ENCODE measurements around the gene GPR12. TPM values are rescaled to one million over a fixed set of nuclear protein-coding genes. Genes with fewer than 3 reads are reported as not detected.
A peak's percentile ranks its signal among the peaks of the same experiment; 100 is the strongest.

GPR12 gene
- total and polyA plus RNA-seq, 2 experiments from 2014 or later = 0.13 TPM; not detected in 1

- peaks cover 6% of the 10 kb centered on the region for H3K27me3 Mint-ChIP-seq (ENCODE audit: insufficient read depth, low read depth, poor library complexity)
- peaks cover 16% of the 10 kb centered on the region for H3K4me1 Mint-ChIP-seq
Measured at GRCh38 chr13:26709461-26709860, 51.1 kb downstream of the GPR12 start.

More at GRCh38 chr13:26709461-26709860, 51.1 kb downstream of the GPR12 start:
- Histone ChIP-seq H4K20me1 (replicated peaks; ENCODE audit: insufficient read depth) (no peaks in the 10 kb centered on the region), H3K4me2 (no peak overlapping the region), H3K4me1 (ENCODE audit: insufficient read depth) (peaks cover 9% of the 10 kb centered on the region), H3K27me3 (ENCODE audit: insufficient read depth) (no peaks in the 10 kb centered on the region), H2AFZ (peak overlapping the region; percentile 89), H3K27ac (ENCODE audit: low read depth) (no peak overlapping the region), H3F3A (replicated peaks; ENCODE audit: low read depth) (no peaks in the 10 kb centered on the region), H3K4me3 (no peak overlapping the region), H3K79me2 (replicated peaks; ENCODE audit: insufficient read depth) (no peaks in the 10 kb centered on the region), H3K9me2 (ENCODE audit: insufficient read depth) (no peaks in the 10 kb centered on the region), H3K36me3 (ENCODE audit: insufficient read depth) (no peaks in the 10 kb centered on the region)
- Mint-ChIP-seq H3K4me3 (no peak overlapping the region), H3K27ac (no peak overlapping the region), H3K9me3 (peaks cover 15% of the 10 kb centered on the region), H3K36me3 (ENCODE audit: low read depth) (peaks cover 7% of the 10 kb centered on the region)
- ATAC-seq (no peak), DNase-seq (ENCODE audit: low spot score) (no peak)
- TF ChIP-seq NANOG (IDR thresholded peaks at IDR 0.05; ENCODE audit: borderline replicate concordance) (no peak), POLR2AphosphoS5 (IDR thresholded peaks at IDR 0.05; ENCODE audit: low read depth) (no peak), STAT1 (IDR thresholded peaks at IDR 0.05; ENCODE audit: unreplicated experiment) (no peak), ZNF462 (CRISPR knock-in tag; IDR thresholded peaks at IDR 0.05) (no peak), ZNF331 (CRISPR knock-in tag; IDR thresholded peaks at IDR 0.05; ENCODE audit: low read depth) (no peak), JUNB (IDR thresholded peaks at IDR 0.05; ENCODE audit: unreplicated experiment) (no peak), ZNF114 (CRISPR knock-in tag; IDR thresholded peaks at IDR 0.05) (no peak), ETS1 (IDR thresholded peaks at IDR 0.05) (no peak), CTCF (conservative IDR thresholded peaks at IDR 0.05; ENCODE audit: low read depth in 2 of 2) (no peak), EZH2phosphoT487 (IDR thresholded peaks at IDR 0.05; ENCODE audit: unreplicated experiment) (no peak)
- TF ChIP-seq, protein P1, sequence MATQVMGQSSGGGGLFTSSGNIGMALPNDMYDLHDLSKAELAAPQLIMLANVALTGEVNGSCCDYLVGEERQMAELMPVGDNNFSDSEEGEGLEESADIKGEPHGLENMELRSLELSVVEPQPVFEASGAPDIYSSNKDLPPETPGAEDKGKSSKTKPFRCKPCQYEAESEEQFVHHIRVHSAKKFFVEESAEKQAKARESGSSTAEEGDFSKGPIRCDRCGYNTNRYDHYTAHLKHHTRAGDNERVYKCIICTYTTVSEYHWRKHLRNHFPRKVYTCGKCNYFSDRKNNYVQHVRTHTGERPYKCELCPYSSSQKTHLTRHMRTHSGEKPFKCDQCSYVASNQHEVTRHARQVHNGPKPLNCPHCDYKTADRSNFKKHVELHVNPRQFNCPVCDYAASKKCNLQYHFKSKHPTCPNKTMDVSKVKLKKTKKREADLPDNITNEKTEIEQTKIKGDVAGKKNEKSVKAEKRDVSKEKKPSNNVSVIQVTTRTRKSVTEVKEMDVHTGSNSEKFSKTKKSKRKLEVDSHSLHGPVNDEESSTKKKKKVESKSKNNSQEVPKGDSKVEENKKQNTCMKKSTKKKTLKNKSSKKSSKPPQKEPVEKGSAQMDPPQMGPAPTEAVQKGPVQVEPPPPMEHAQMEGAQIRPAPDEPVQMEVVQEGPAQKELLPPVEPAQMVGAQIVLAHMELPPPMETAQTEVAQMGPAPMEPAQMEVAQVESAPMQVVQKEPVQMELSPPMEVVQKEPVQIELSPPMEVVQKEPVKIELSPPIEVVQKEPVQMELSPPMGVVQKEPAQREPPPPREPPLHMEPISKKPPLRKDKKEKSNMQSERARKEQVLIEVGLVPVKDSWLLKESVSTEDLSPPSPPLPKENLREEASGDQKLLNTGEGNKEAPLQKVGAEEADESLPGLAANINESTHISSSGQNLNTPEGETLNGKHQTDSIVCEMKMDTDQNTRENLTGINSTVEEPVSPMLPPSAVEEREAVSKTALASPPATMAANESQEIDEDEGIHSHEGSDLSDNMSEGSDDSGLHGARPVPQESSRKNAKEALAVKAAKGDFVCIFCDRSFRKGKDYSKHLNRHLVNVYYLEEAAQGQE (IDR thresholded peaks at IDR 0.05; ENCODE audit: unreplicated experiment) = no peak

All from GM23338 (cell line).